Panc1 (cell line): Measurements from ENCODE around the gene MAST4.

Experiments used
- SIN3A ChIP-seq: IDR thresholded peaks from 2 replicates; pipeline ENCODE4 v1.6.1; 2012; ENCODE audit warnings: low read depth, mild to moderate bottlenecking, low read length, moderate library complexity, borderline replicate concordance; ENCODE audit not compliant: insufficient read depth
- TF ChIP-seq, protein P1 (sequence below): fragments of 450-650 bp; IDR thresholded peaks from 2 replicates; pipeline ENCODE4 v1.5.1; 2017; ENCODE audit warnings: mild to moderate bottlenecking

DNA sequence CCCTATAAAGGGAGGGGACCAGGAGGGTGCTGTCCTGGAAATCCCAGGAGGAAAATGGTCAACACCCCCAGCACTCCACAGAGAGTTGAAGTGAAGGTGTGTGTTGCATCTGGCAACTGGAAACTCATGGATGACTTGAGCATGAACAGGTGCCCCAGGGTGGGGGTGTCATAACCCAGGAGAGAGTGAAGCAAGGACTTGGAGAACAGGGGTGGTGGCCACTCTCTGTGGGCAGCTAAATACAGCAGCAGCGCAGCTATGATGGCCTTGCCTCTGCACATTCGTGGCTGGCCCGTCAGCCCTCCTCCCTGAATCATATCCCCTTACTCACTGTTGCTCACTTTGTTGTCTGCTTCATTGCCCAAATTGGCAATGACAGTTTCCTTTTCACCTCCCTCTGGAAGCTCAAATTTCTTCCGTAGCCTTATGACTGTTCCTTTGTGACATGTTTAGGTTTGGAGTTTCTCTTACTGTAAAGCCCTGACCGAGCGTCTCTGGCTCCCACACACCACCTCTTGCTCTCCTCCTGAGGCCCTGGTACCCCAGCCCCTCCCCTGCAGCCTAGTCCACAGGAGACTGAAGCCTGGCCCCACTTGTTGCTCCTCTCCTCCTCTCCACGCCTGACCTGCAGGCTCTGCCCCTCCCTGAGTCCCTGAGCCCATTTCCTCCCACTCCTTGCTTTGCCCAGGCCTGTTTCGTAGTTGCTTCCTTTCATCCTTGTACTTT is 414.7 kb downstream of the MAST4 start:
- TF ChIP-seq, protein P1, sequence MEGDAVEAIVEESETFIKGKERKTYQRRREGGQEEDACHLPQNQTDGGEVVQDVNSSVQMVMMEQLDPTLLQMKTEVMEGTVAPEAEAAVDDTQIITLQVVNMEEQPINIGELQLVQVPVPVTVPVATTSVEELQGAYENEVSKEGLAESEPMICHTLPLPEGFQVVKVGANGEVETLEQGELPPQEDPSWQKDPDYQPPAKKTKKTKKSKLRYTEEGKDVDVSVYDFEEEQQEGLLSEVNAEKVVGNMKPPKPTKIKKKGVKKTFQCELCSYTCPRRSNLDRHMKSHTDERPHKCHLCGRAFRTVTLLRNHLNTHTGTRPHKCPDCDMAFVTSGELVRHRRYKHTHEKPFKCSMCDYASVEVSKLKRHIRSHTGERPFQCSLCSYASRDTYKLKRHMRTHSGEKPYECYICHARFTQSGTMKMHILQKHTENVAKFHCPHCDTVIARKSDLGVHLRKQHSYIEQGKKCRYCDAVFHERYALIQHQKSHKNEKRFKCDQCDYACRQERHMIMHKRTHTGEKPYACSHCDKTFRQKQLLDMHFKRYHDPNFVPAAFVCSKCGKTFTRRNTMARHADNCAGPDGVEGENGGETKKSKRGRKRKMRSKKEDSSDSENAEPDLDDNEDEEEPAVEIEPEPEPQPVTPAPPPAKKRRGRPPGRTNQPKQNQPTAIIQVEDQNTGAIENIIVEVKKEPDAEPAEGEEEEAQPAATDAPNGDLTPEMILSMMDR: no peak
- no peak for TF ChIP-seq SIN3A
